ENCODE data around the gene APPL2. TPM values are rescaled to one million over a fixed set of nuclear protein-coding genes. Genes with fewer than 3 reads are reported as not detected.

APPL2 gene
- polyA plus RNA-seq, 3 donors, result 6.4 to 19.8 (median 9.0) TPM

GRCh38 chr12:105171691-105172436 is 64.1 kb downstream of the APPL2 start:
- Histone ChIP-seq H3K27me3 (ENCODE audit: control insufficient read depth in 2 of 2, insufficient read depth in 2 of 2, low read length in 2 of 2) (no peaks in the 10 kb centered on the region), H3K36me3 (replicated peaks in 1 of 2; ENCODE audit: control insufficient read depth in 1 of 2, insufficient read depth in 2 of 2, low read length in 2 of 2) (peaks cover 74 to 100% of the 10 kb centered on the region in 2 donors), H3K27ac (ENCODE audit: low read depth in 1 of 2, low read length in 2 of 2) (no peak overlapping the region), H3K79me2 (ENCODE audit: insufficient read depth, low read length) (no peaks in the 10 kb centered on the region), H4K20me1 (ENCODE audit: insufficient read depth, low read length) (peaks cover 98% of the 10 kb centered on the region), H3K4me2 (replicated peaks; ENCODE audit: extremely low read depth, low read length, poor library complexity, severe bottlenecking) (no peak overlapping the region), H3K9me3 (replicated peaks in 1 of 2; ENCODE audit: control insufficient read depth in 1 of 2, insufficient read depth in 1 of 2, low read length in 2 of 2) (no peaks in the 10 kb centered on the region), H3K4me3 (replicated peaks in 1 of 3; ENCODE audit: low read depth in 2 of 3, low read length in 3 of 3) (no peak overlapping the region), H3K9ac (ENCODE audit: insufficient read depth, low read length, poor library complexity, severe bottlenecking) (no peak overlapping the region), H2AFZ (ENCODE audit: insufficient read depth, low read depth, low read length, poor library complexity, severe bottlenecking) (no peak overlapping the region), H3K4me1 (ENCODE audit: control insufficient read depth in 1 of 2, insufficient read depth in 2 of 2, low read length in 2 of 2) (no peaks in the 10 kb centered on the region)
- intact Hi-C loops (cut with micrococcal nuclease), result no loop called here
- H3K4me3 Mint-ChIP-seq, result no peak overlapping the region
- TF ChIP-seq, protein P1, sequence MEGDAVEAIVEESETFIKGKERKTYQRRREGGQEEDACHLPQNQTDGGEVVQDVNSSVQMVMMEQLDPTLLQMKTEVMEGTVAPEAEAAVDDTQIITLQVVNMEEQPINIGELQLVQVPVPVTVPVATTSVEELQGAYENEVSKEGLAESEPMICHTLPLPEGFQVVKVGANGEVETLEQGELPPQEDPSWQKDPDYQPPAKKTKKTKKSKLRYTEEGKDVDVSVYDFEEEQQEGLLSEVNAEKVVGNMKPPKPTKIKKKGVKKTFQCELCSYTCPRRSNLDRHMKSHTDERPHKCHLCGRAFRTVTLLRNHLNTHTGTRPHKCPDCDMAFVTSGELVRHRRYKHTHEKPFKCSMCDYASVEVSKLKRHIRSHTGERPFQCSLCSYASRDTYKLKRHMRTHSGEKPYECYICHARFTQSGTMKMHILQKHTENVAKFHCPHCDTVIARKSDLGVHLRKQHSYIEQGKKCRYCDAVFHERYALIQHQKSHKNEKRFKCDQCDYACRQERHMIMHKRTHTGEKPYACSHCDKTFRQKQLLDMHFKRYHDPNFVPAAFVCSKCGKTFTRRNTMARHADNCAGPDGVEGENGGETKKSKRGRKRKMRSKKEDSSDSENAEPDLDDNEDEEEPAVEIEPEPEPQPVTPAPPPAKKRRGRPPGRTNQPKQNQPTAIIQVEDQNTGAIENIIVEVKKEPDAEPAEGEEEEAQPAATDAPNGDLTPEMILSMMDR (IDR thresholded peaks at IDR 0.05), result no peak
- no peaks in the 10 kb centered on the region for H3K4me1 Mint-ChIP-seq
- H3K27ac Mint-ChIP-seq, result peak overlapping the region in 2 of 7 donors; percentile 57 to 67
- no peak for DNase-seq
- H3K9me3 Mint-ChIP-seq, result no peaks in the 10 kb centered on the region
- H3K27me3 Mint-ChIP-seq (ENCODE audit: low read depth in 3 of 3), result no peaks in the 10 kb centered on the region
- peaks cover 62 to 78% of the 10 kb centered on the region in 2 donors for H3K36me3 Mint-ChIP-seq
- 67% methylated on average over 1 of the region's 6 CpGs for WGBS (ENCODE audit: insufficient coverage)

DNA sequence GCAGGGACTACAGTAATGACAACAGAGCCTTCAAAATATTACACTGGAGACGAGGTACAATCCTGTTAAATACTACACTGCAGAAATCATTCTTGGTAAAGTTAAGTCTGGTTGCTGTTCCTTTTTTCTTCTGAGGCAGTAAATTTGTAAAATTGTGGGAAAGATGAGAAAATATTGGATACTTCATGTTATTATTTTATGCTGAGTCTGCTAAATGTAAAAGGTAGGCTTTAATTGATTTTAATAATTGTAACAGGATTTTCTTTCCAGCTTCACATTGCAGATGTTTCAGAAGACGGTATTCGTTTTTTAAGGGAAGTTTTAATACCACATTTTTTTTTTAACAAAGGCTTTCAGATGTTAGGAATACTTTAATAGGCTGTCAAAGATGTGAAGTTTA is 65.8 kb downstream of the APPL2 start:
- Mint-ChIP-seq H3K27me3 (ENCODE audit: low read depth in 3 of 3) (no peaks in the 10 kb centered on the region), H3K36me3 (peaks cover 56 to 75% of the 10 kb centered on the region in 2 donors), H3K27ac (no peak overlapping the region), H3K4me1 (no peaks in the 10 kb centered on the region), H3K4me3 (no peak overlapping the region), H3K9me3 (no peaks in the 10 kb centered on the region)
- Histone ChIP-seq H3K4me2 (replicated peaks; ENCODE audit: extremely low read depth, low read length, poor library complexity, severe bottlenecking) (no peak overlapping the region), H3K27me3 (ENCODE audit: control insufficient read depth in 2 of 2, insufficient read depth in 2 of 2, low read length in 2 of 2) (no peaks in the 10 kb centered on the region), H3K79me2 (ENCODE audit: insufficient read depth, low read length) (no peaks in the 10 kb centered on the region), H3K4me3 (replicated peaks in 1 of 3; ENCODE audit: low read depth in 2 of 3, low read length in 3 of 3) (no peak overlapping the region), H3K4me1 (ENCODE audit: control insufficient read depth in 1 of 2, insufficient read depth in 2 of 2, low read length in 2 of 2) (no peaks in the 10 kb centered on the region), H4K20me1 (ENCODE audit: insufficient read depth, low read length) (peaks cover 98% of the 10 kb centered on the region), H3K36me3 (replicated peaks in 1 of 2; ENCODE audit: control insufficient read depth in 1 of 2, insufficient read depth in 2 of 2, low read length in 2 of 2) (peaks cover 85 to 100% of the 10 kb centered on the region in 2 donors), H2AFZ (ENCODE audit: insufficient read depth, low read depth, low read length, poor library complexity, severe bottlenecking) (no peak overlapping the region), H3K9me3 (replicated peaks in 1 of 2; ENCODE audit: control insufficient read depth in 1 of 2, insufficient read depth in 1 of 2, low read length in 2 of 2) (no peaks in the 10 kb centered on the region), H3K9ac (ENCODE audit: insufficient read depth, low read length, poor library complexity, severe bottlenecking) (no peak overlapping the region), H3K27ac (ENCODE audit: low read depth in 1 of 2, low read length in 2 of 2) (no peak overlapping the region)
- no peak for DNase-seq
- TF ChIP-seq, protein P1 (IDR thresholded peaks at IDR 0.05), result no peak
- no CpG with 5 or more reads among the region's 3 CpGs for WGBS (ENCODE audit: insufficient coverage)
- intact Hi-C loops (cut with micrococcal nuclease), result no loop called here
